GM12891 (cell line): ENCODE data around the gene CCDC81.

Source experiments
- DNase-seq: peaks from one replicate; pipeline ENCODE4 v3.0.0; 2011; ENCODE audit warnings: low spot score; ENCODE audit not compliant: insufficient read length
- FAIRE-seq: peaks from 2 replicates; lab custom pipeline; 2011; peaks lifted over from hg19 to GRCh38; lab: Jason Lieb, UNC
- PAX5 ChIP-seq: IDR thresholded peaks from 2 replicates; pipeline ENCODE4 v1.6.1; 2011; ENCODE audit warnings: low read length, moderate library complexity, mild to moderate bottlenecking; ENCODE audit not compliant: insufficient read depth, severe bottlenecking
- POLR2A ChIP-seq: IDR thresholded peaks from 2 replicates; pipeline ENCODE4 v1.6.1; 2011; ENCODE audit warnings: low read depth, low read length, control low read depth
- POLR2AphosphoS5 ChIP-seq: IDR thresholded peaks from 2 replicates; pipeline ENCODE4 v1.6.1; 2011; ENCODE audit warnings: low read depth, low read length, control low read depth
- POU2F2 ChIP-seq: IDR thresholded peaks from 2 replicates; pipeline ENCODE4 v1.6.1; 2011; ENCODE audit warnings: low read depth, mild to moderate bottlenecking, control low read depth, low read length, moderate library complexity
- SPI1 ChIP-seq: IDR thresholded peaks from 2 replicates; pipeline ENCODE4 v1.6.1; 2011; ENCODE audit warnings: low read depth, low read length, control low read depth
- TAF1 ChIP-seq: IDR thresholded peaks from 2 replicates; pipeline ENCODE4 v1.6.1; 2011; ENCODE audit warnings: low read depth, low read length, control low read depth

The CCDC81 gene

DNA sequence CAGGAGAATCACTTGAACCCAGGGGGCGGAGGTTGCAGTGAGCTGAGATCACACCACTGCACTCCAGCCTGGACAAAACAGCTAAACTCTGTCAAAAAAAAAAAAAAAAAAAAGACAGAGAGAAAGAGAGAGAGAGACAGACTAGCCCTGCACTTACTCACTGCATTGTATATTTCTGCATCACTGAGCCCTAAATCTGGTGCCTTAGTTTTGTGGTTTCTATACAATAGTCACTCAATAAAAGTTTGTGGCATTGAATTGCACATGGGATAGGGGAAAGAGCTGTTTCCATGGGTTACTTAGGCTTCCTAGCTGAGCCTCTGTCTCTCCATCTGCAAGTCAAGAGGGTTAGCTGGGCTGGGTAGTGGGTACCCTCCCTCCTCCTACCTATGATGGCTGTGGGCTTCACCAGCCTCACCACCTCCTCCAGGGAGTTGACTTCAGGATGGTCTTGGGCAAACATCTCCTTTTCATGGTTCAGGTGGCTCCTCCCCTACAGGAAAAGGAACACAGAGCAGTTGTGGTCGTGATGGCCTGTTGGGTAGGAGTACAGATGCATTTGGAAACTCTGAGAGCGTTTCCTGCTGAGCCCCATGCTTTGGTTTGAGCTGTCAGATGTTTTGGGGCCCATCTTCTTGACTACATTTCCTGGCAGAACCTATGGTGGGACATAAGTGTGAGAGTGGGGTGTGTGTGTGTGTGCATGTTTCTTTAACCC lies 73.2 kb downstream of the CCDC81 start:
- TF ChIP-seq SPI1 (no peak), POLR2AphosphoS5 (no peak), POLR2A (no peak), POU2F2 (no peak), PAX5 (no peak), TAF1 (no peak)
- FAIRE-seq, result no peak
- DNase-seq, result no peak

GRCh38 chr11:86449993-86450629 lies 75.4 kb downstream of the CCDC81 start:
- DNase-seq, result no peak
- no peak for FAIRE-seq
- TF ChIP-seq SPI1 (peak; percentile 52), POLR2A (no peak), TAF1 (no peak), POU2F2 (no peak), PAX5 (no peak)

GRCh38 chr11:86453290-86454030 lies 78.8 kb downstream of the CCDC81 start:
- no peak for TF ChIP-seq POLR2AphosphoS5
- TF ChIP-seq PAX5, result no peak
- DNase-seq, result no peak
- no peak for FAIRE-seq

GRCh38 chr11:86456075-86456939 lies 81.6 kb downstream of the CCDC81 start:
- DNase-seq (peak; percentile 42), FAIRE-seq (no peak)
- no peak for TF ChIP-seq TAF1
- no peak for TF ChIP-seq POLR2AphosphoS5
- no peak for TF ChIP-seq SPI1
- TF ChIP-seq POLR2A, result no peak
- TF ChIP-seq POU2F2, result no peak
- TF ChIP-seq PAX5, result no peak

DNA sequence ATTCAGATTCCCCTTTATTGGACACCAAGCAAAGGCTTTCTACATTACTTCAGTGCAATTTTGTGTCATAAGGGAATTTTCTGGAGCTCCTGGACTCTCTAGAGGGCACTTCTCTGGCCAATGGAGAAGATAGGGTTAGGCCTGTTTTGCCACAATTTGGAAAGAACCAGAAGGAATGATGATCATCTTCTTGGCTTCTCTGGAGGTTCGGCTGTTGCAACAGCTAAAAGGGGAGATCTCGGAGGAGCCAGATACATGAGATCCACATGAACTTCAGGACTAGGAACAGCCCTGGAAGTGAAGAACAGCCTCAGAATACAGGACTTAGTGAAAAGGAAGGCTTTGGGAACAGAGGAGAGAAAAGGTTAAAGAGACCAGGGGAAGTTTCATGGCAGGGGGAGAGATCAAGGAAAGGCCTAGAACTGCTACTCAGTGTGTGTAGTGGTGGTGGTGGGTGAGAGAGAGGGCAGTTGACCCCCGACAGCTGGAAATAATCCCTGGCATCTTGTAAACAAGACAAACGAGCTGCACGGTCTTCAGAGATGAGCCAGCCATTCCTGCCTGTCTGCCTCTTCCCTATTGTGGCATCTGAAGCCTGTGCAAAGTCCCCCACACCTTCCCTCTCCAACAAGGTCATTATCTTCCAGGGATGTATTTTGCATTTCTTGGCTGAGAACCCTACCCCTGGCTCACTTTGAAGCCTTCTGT lies 83.8 kb downstream of the CCDC81 start:
- FAIRE-seq (no peak), DNase-seq (no peak)
- no peak for TF ChIP-seq PAX5
- no peak for TF ChIP-seq POLR2A
- TF ChIP-seq TAF1, result no peak

DNA sequence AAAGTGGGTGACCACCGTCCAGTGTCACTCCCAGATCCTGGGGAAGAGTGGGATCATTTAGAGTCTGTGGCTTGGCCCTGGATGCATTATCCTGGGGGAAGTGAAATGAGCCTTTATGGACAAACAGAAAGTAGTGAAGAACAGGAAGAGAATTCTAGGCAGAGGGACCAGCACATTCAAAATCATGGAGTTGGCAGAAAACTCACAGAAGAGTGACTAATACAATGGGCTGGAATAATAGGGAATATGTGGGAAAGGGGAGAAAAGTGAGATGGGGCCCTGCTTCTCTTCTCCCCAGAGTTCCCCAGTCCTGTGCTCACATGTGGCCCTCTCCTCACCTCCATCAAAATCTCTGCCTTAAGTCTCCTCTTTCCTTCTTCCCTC lies 84.3 kb downstream of the CCDC81 start:
- no peak for DNase-seq
- TF ChIP-seq SPI1 (no peak), PAX5 (no peak), POLR2A (no peak), TAF1 (no peak), POU2F2 (no peak), POLR2AphosphoS5 (no peak)
- FAIRE-seq, result no peak

DNA sequence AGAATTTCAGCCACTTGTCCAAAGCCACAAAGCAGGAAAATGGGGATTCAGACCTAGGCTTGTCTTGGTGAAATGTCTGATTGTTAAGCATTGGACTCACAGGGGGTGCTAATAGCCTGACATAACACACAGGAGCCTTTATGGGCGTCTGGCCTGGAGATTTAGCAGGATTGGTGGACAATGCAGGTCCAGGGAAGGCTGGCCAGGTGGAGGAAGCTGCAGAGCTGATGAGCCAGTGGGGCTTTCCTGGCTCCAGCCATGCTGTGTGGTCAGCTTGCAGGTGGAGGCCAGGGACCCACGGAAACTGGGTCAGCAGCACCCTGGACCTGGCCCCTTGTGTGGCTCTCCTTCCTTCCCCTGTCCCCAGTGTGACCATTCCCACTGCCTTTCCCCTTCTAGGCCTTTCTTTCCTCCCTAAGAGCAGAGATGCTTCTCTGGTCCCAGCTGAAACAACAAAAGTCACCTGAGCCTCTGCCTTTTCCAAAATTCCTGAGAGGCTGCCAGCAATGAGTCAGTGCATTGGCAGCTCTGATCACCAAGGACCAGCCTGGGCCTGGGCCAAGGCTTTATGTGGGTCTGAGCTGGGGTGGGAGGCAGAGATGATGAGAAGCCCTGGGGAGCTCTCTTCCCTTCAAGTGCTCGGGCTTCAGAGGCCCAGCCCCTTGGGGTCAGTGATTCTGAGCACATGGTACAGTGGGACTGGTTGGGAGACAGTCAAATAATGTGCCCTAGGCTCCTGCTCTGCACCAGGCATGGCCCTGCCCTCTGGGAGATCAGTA lies 85.2 kb downstream of the CCDC81 start:
- DNase-seq (no peak), FAIRE-seq (no peak)
- no peak for TF ChIP-seq POU2F2
- TF ChIP-seq PAX5, result no peak
- no peak for TF ChIP-seq TAF1
- TF ChIP-seq POLR2AphosphoS5, result no peak
- no peak for TF ChIP-seq SPI1
- TF ChIP-seq POLR2A, result no peak
